Suprapubic skin (tissue), 4 donors: ENCODE results near the gene CLEC2D. TPM values are rescaled to one million over a fixed set of nuclear protein-coding genes. Genes with fewer than 3 reads are reported as not detected.
A peak's percentile ranks its signal among the peaks of the same experiment; 100 is the strongest.
"Not testable (repeated sequence)": the region's sequence is repeated elsewhere in the genome, so short reads cannot be mapped to it uniquely, and the experiment has no call there.

ENCODE experiments used
- DNase-seq, 2 donors: peaks; one replicate each; pipeline ENCODE4 v3.0.0-alpha.2; 2019; ENCODE audit warnings: low spot score in 2 of 2
- H3K27ac ChIP-seq: fragments of 200-600 bp; sonication (generic); one replicate; pipeline ENCODE4 v1.5.1; 2019
- H3K27me3 ChIP-seq: fragments of 200-600 bp; sonication (generic); one replicate; pipeline ENCODE4 v1.5.1; 2019
- H3K36me3 ChIP-seq: fragments of 200-600 bp; sonication (generic); one replicate; pipeline ENCODE4 v1.5.1; 2019
- H3K4me1 ChIP-seq: fragments of 200-600 bp; sonication (generic); one replicate; pipeline ENCODE4 v1.5.1; 2019
- H3K4me3 ChIP-seq: fragments of 200-600 bp; sonication (generic); one replicate; pipeline ENCODE4 v1.5.1; 2019; ENCODE audit warnings: mild to moderate bottlenecking
- H3K9me3 ChIP-seq: fragments of 200-600 bp; sonication (generic); one replicate; pipeline ENCODE4 v1.5.1; 2019
- CTCF ChIP-seq, 2 donors: fragments of 200-600 bp in 1 of 2; fragments of 450-650 bp in 1 of 2; sonication (generic) in 1 of 2; IDR thresholded peaks; one replicate each; pipeline ENCODE4 v1.5.1; 2016 to 2019; ENCODE audit warnings: antibody characterized with exemption in 2 of 2, mild to moderate bottlenecking in 1 of 2, moderate library complexity in 1 of 2
- EP300 ChIP-seq: sonication (generic); formaldehyde crosslinking; IDR thresholded peaks from one replicate; pipeline ENCODE4 v1.6.1; 2017; ENCODE audit warnings: antibody characterized with exemption
- POLR2A ChIP-seq, 2 donors: fragments of 450-650 bp; IDR thresholded peaks; one replicate each; pipeline ENCODE4 v1.6.1; 2017; ENCODE audit warnings: antibody characterized with exemption in 2 of 2, mild to moderate bottlenecking in 2 of 2, moderate library complexity in 2 of 2
- POLR2AphosphoS5 ChIP-seq, 3 donors: sonication (generic); formaldehyde crosslinking; IDR thresholded peaks; one replicate each; pipeline ENCODE4 v1.6.1; 2017; ENCODE audit warnings: antibody characterized with exemption in 3 of 3
- WGBS: methylation state at CpG from one replicate; pipeline ENCODE4 v1.1.5; 2018; 5-methylcytosine and 5-hydroxymethylcytosine counted together
- total RNA-seq, 4 donors: library from RNA; depleted of rRNA; stranded (reverse); fragments of >200 nt; gene quantifications; one replicate each; pipeline ENCODE4 v1.1.0, GENCODE V29; 2016

The CLEC2D gene
- total RNA-seq, 4 donors from 2014 or later = 2.3 to 12.2 (median 5.0) TPM

- no peaks in the 10 kb centered on the region for H3K9me3 ChIP-seq
- H3K27ac ChIP-seq = no peak overlapping the region
- 86% methylated on average over 15 of the region's 15 CpGs for WGBS
- no peaks in the 10 kb centered on the region for H3K36me3 ChIP-seq
- no peak for TF ChIP-seq CTCF (IDR thresholded peaks at IDR 0.05)
- H3K4me3 ChIP-seq = no peak overlapping the region
- H3K4me1 ChIP-seq = peaks cover 7% of the 10 kb centered on the region
- no peaks in the 10 kb centered on the region for H3K27me3 ChIP-seq
- DNase-seq = no peak
These were observed 26.8 kb upstream of the CLEC2D start for GRCh38 chr12:9642606-9643265.

GRCh38 chr12:9643266-9643660 is 26.2 kb upstream of the CLEC2D start:
- Histone ChIP-seq H3K4me1 (peaks cover 8% of the 10 kb centered on the region), H3K27ac (no peak overlapping the region), H3K9me3 (no peaks in the 10 kb centered on the region), H3K36me3 (no peaks in the 10 kb centered on the region), H3K27me3 (no peaks in the 10 kb centered on the region), H3K4me3 (no peak overlapping the region)
- DNase-seq = no peak
- TF ChIP-seq CTCF (IDR thresholded peaks at IDR 0.05) (no peak), EP300 (no peak), POLR2AphosphoS5 (IDR thresholded peaks at IDR 0.05) (no peak), POLR2A (IDR thresholded peaks at IDR 0.05) (no peak)

DNA sequence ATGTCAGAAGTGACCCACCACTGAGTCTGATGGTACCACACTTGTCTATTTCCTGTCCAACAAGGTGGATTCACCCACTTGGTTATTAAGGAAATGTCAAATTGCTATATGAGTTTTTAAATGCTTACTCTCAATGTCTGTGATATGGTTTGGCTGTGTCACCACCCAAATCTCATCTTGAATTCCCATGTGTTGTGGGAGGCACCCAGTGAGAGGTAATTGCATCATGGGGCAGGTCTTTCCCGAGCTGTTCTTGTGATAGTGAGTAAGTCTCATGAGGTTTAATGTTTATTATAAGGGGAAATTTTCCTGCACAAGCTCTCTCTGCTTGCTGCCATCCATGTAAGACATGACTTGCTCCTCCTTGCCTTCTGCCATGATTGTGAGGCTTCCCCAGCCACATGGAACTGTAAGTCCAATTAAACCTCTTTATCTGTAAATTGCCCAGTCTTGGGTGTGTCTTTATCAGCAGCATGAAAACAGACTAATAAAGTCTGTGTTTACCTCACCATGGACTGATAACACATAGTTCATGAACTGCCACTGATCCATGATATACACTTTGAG is 24.4 kb upstream of the CLEC2D start:
- not testable (repeated sequence) for H3K9me3 ChIP-seq, H3K36me3 ChIP-seq, H3K4me3 ChIP-seq, DNase-seq, H3K27ac ChIP-seq, H3K27me3 ChIP-seq
- H3K4me1 ChIP-seq = peaks cover 23% of the 10 kb centered on the region
- WGBS = 74% methylated on average over 1 of the region's 1 CpG

GRCh38 chr12:9646794-9647781 is 22.4 kb upstream of the CLEC2D start:
- 33% methylated on average over 13 of the region's 13 CpGs for WGBS
- no peak for TF ChIP-seq EP300
- TF ChIP-seq POLR2AphosphoS5 (IDR thresholded peaks at IDR 0.05) = no peak
- TF ChIP-seq CTCF (IDR thresholded peaks at IDR 0.05) = no peak
- TF ChIP-seq POLR2A (IDR thresholded peaks at IDR 0.05) = no peak
- no peak for DNase-seq

GRCh38 chr12:9647825-9648700 is 21.4 kb upstream of the CLEC2D start:
- peak in 1 of 2 donors; percentile 69 for TF ChIP-seq POLR2A (IDR thresholded peaks at IDR 0.05)
- no peak for TF ChIP-seq CTCF (IDR thresholded peaks at IDR 0.05)
- Histone ChIP-seq H3K27ac (peak overlapping the region; percentile 93), H3K36me3 (no peaks in the 10 kb centered on the region), H3K9me3 (no peaks in the 10 kb centered on the region), H3K27me3 (no peaks in the 10 kb centered on the region), H3K4me1 (peaks cover 38% of the 10 kb centered on the region), H3K4me3 (peak overlapping the region; percentile 65)
- DNase-seq = peak; percentile 81 to 88
- WGBS = 0% methylated on average over 23 of the region's 55 CpGs

More at GRCh38 chr12:9646794-9647781, 22.4 kb upstream of the CLEC2D start:
- H3K27ac ChIP-seq = peak overlapping the region; percentile 93
- no peaks in the 10 kb centered on the region for H3K27me3 ChIP-seq
- no peaks in the 10 kb centered on the region for H3K9me3 ChIP-seq
- H3K4me3 ChIP-seq = peak overlapping the region; percentile 65
- no peaks in the 10 kb centered on the region for H3K36me3 ChIP-seq
- peaks cover 38% of the 10 kb centered on the region for H3K4me1 ChIP-seq
